HCT116 (cell line): ENCODE measurements around the gene TIMM44. TPM values are rescaled to one million over a fixed set of nuclear protein-coding genes. Genes with fewer than 3 reads are reported as not detected.

Experiments
- ATAC-seq: fragments of 200-7000 bp; cut with Tn5 transposase; 2 replicates; pipeline ENCODE4 v1.9.1; 2020; ENCODE audit warnings: mild to moderate bottlenecking, moderate library complexity
- BruUV-seq: library from RNA; stranded (reverse); fragments of 400-500 nt; replicated peaks from 2 replicates; lab custom pipeline; 2021; lab: Mats Ljungman, UMichigan
- CTCF ChIA-PET: fragments of 300-600 bp; sonication (Branson Sonifier 250); formaldehyde crosslinking; loops from one replicate; lab custom pipeline; 2021; ENCODE audit warnings: antibody characterized with exemption; lab: Charles Lee
- POLR2A ChIA-PET: fragments of 300-600, 350-600 bp; sonication (Branson Sonifier 250); formaldehyde crosslinking; loops from one replicate; lab custom pipeline; 2021; ENCODE audit warnings: antibody characterized with exemption; lab: Charles Lee
- RAD21 ChIA-PET, 2 experiments: fragments of 300-600 bp; sonication (Branson Sonifier 250); formaldehyde crosslinking; loops; one replicate each; lab custom pipeline; 2023; ENCODE audit warnings: low total read pairs in 2 of 2; ENCODE audit not compliant: uncharacterized antibody in 2 of 2, unreplicated experiment in 2 of 2, low non-redundant PET in 1 of 2; lab: Charles Lee
- DNase-seq: peaks from one replicate; pipeline ENCODE4 v3.0.0-alpha.2; 2010; ENCODE audit warnings: low read depth, low spot score
- H2AFZ ChIP-seq: fragments of 200-600 bp; shearing (Covaris generic), sonication (generic); 2 replicates; pipeline ENCODE4 v1.6.1; 2017; ENCODE audit warnings: low read depth, mixed run types, mixed read lengths, antibody characterized with exemption, low read length; ENCODE audit not compliant: poor library complexity, severe bottlenecking
- H3K27ac ChIP-seq: 2 replicates; pipeline ENCODE4 v1.5.1; 2012; ENCODE audit warnings: low read depth, low read length
- H3K27me3 ChIP-seq: fragments of 200-600 bp; sonication (generic); 2 replicates; pipeline ENCODE4 v1.6.1; 2016; ENCODE audit warnings: mixed run types, low read length, mixed read lengths; ENCODE audit not compliant: insufficient read depth
- H3K36me3 ChIP-seq, 2 experiments: fragments of 200-500 bp in 1 of 2; fragments of 200-600 bp in 1 of 2; sonication (Bioruptor generic) in 1 of 2; sonication (generic) in 1 of 2; 2 replicates each; pipeline versions ENCODE4 v1.5.1 to v1.6.1; 2014 to 2016; ENCODE audit warnings: low read length in 2 of 2, inconsistent platforms in 1 of 2, mixed read lengths in 1 of 2, mixed run types in 1 of 2; ENCODE audit not compliant: insufficient read depth in 2 of 2, control insufficient read depth in 1 of 2
- H3K4me1 ChIP-seq, 2 experiments: fragments of 200-600 bp in 1 of 2; sonication (generic) in 1 of 2; 2 replicates each; pipeline versions ENCODE4 v1.5.1 to v1.6.1; 2012 to 2017; ENCODE audit warnings: low read length in 2 of 2, inconsistent platforms in 1 of 2, mild to moderate bottlenecking in 1 of 2, mixed read lengths in 1 of 2, mixed run types in 1 of 2, moderate library complexity in 1 of 2; ENCODE audit not compliant: insufficient read depth in 2 of 2, control insufficient read depth in 1 of 2
- H3K4me2 ChIP-seq: fragments of 200-600 bp; sonication (generic); 2 replicates; pipeline ENCODE4 v1.6.1; 2017; ENCODE audit warnings: mixed run types, low read length, mixed read lengths
- H3K4me3 ChIP-seq, 2 experiments: fragments of 200-600 bp in 1 of 2; sonication (generic) in 1 of 2; replicated peaks in 1 of 2; 2 replicates each; pipeline ENCODE4 v1.5.1; 2011 to 2016; ENCODE audit warnings: low read length in 2 of 2, control low read depth in 1 of 2, low read depth in 1 of 2, mild to moderate bottlenecking in 1 of 2, mixed read lengths in 1 of 2, mixed run types in 1 of 2
- H3K79me2 ChIP-seq: fragments of 200-600 bp; sonication (generic); 2 replicates; pipeline ENCODE4 v1.6.1; 2017; ENCODE audit warnings: mild to moderate bottlenecking, mixed run types, low read length, moderate library complexity, mixed read lengths; ENCODE audit not compliant: insufficient read depth
- H3K9ac ChIP-seq: fragments of 200-600 bp; sonication (generic); 2 replicates; pipeline ENCODE4 v1.6.1; 2016; ENCODE audit warnings: low read length, mixed read lengths
- H3K9me2 ChIP-seq: fragments of 200-600 bp; sonication (generic), shearing (Covaris generic); 2 replicates; pipeline ENCODE4 v1.6.1; 2017; ENCODE audit warnings: mixed run types, mild to moderate bottlenecking, moderate library complexity; ENCODE audit not compliant: insufficient read depth
- H3K9me3 ChIP-seq, 2 experiments: fragments of 200-500 bp in 1 of 2; fragments of 200-600 bp in 1 of 2; sonication (Bioruptor generic) in 1 of 2; sonication (generic) in 1 of 2; 2 replicates each; pipeline ENCODE4 v1.6.1; 2014 to 2017; ENCODE audit warnings: low read length in 2 of 2, mixed read lengths in 2 of 2, inconsistent platforms in 1 of 2, low read depth in 1 of 2, mild to moderate bottlenecking in 1 of 2, mixed run types in 1 of 2, moderate library complexity in 1 of 2; ENCODE audit not compliant: control insufficient read depth in 1 of 2, insufficient read depth in 1 of 2
- H4K20me1 ChIP-seq: fragments of 200-600 bp; sonication (generic), shearing (Covaris generic); 2 replicates; pipeline ENCODE4 v1.6.1; 2017; ENCODE audit warnings: mixed run types, mild to moderate bottlenecking, moderate library complexity; ENCODE audit not compliant: insufficient read depth
- CEBPB ChIP-seq: IDR thresholded peaks from 2 replicates; pipeline ENCODE4 v1.6.1; 2012; ENCODE audit warnings: low read depth
- ELF1 ChIP-seq: IDR thresholded peaks from 2 replicates; pipeline ENCODE4 v1.6.1; 2012; ENCODE audit warnings: low read depth, borderline replicate concordance
- POLR2A ChIP-seq: IDR thresholded peaks from 2 replicates; pipeline ENCODE4 v1.7.0; 2011; ENCODE audit warnings: borderline replicate concordance; ENCODE audit not compliant: insufficient read depth, insufficient read length; ENCODE audit errors: extremely low read depth
- POLR2AphosphoS5 ChIP-seq: IDR thresholded peaks from 2 replicates; pipeline ENCODE4 v1.6.1; 2011; ENCODE audit warnings: mild to moderate bottlenecking, low read depth, low read length, moderate library complexity
- SP1 ChIP-seq: IDR thresholded peaks from 2 replicates; pipeline ENCODE4 v1.6.1; 2012; ENCODE audit warnings: low read depth
- SRF ChIP-seq: IDR thresholded peaks from 2 replicates; pipeline ENCODE4 v1.6.1; 2012; ENCODE audit warnings: low read depth
- YY1 ChIP-seq: IDR thresholded peaks from 2 replicates; pipeline ENCODE4 v1.6.1; 2011; ENCODE audit warnings: low read length, low read depth, moderate library complexity, mild to moderate bottlenecking; ENCODE audit not compliant: insufficient replicate concordance; ENCODE audit errors: extremely low read depth
- ZFX ChIP-seq: fragments of 450-650 bp; IDR thresholded peaks from 2 replicates; pipeline ENCODE4 v1.6.1; 2017
- intact Hi-C: fragments of 100-400 bp; cut with micrococcal nuclease; formaldehyde crosslinking; loops from 2 replicates; pipeline ENCODE4 v1.10.0; 2022
- total RNA-seq: library from RNA; stranded (reverse); gene quantifications from one replicate; pipeline ENCODE4 v1.2.1, GENCODE V29; 2021; ENCODE audit not compliant: unreplicated experiment
- TF ChIP-seq, protein P1 (sequence below), 3 experiments: fragments of 200-600 bp in 1 of 3; sonication (generic) in 1 of 3; IDR thresholded peaks in 2 of 3; conservative IDR thresholded peaks in 1 of 3; 2 replicates each; pipeline ENCODE4 v1.5.1; 2012 to 2017; ENCODE audit warnings: low read depth in 2 of 3, low read length in 2 of 3, antibody characterized with exemption in 1 of 3, borderline replicate concordance in 1 of 3, control low read depth in 1 of 3, mild to moderate bottlenecking in 1 of 3, mixed read lengths in 1 of 3, mixed run types in 1 of 3, moderate library complexity in 1 of 3; ENCODE audit not compliant: insufficient read depth in 1 of 3
- TF ChIP-seq, protein P2 (sequence below): IDR thresholded peaks from 2 replicates; pipeline ENCODE4 v1.6.1; 2011; ENCODE audit warnings: mild to moderate bottlenecking, low read length, moderate library complexity; ENCODE audit not compliant: insufficient replicate concordance; ENCODE audit errors: extremely low read depth

Gene TIMM44
- total RNA-seq, 1 experiment from 2014 or later = 136 TPM

GRCh38 chr19:7904074-7905020, 39.1 kb downstream of the TIMM44 start:
- Histone ChIP-seq H3K79me2 (peaks cover 63% of the 10 kb centered on the region), H3K36me3 (peaks cover 0 to under 1% of the 10 kb centered on the region in 2 experiments; a peak in 2 of 4 replicates), H3K4me1 (peaks cover 3 to 30% of the 10 kb centered on the region in 2 experiments; a peak in 2 of 4 replicates), H3K4me3 (peak overlapping the region; percentile 72 to 97), H3K4me2 (peak overlapping the region; percentile 97), H3K9me2 (no peaks in the 10 kb centered on the region), H4K20me1 (no peaks in the 10 kb centered on the region), H3K27me3 (no peaks in the 10 kb centered on the region), H3K9ac (peak overlapping the region; percentile 97), H3K9me3 (no peaks in the 10 kb centered on the region), H3K27ac (peak overlapping the region; percentile 92), H2AFZ (no peak overlapping the region)
- intact Hi-C loops = no loop called here
- DNase-seq = no peak
- ATAC-seq = peak; percentile 45
- CTCF ChIA-PET = interaction anchor here (0.7 to 1.2 kb wide), 12 partner anchors 9 to 609 kb away, joined by 3 to 18 read pairs (median 4); partner anchors contain the start of genes SNAPC2 and ZNF414
- RAD21 ChIA-PET = interaction anchor here in 1 of 2 experiments (1.0 kb wide), 1 partner anchor 36 kb away, joined by 4 read pairs; no protein-coding TSS in a partner anchor
- BruUV-seq = TSS peak; percentile 46
- TF ChIP-seq, protein P1, sequence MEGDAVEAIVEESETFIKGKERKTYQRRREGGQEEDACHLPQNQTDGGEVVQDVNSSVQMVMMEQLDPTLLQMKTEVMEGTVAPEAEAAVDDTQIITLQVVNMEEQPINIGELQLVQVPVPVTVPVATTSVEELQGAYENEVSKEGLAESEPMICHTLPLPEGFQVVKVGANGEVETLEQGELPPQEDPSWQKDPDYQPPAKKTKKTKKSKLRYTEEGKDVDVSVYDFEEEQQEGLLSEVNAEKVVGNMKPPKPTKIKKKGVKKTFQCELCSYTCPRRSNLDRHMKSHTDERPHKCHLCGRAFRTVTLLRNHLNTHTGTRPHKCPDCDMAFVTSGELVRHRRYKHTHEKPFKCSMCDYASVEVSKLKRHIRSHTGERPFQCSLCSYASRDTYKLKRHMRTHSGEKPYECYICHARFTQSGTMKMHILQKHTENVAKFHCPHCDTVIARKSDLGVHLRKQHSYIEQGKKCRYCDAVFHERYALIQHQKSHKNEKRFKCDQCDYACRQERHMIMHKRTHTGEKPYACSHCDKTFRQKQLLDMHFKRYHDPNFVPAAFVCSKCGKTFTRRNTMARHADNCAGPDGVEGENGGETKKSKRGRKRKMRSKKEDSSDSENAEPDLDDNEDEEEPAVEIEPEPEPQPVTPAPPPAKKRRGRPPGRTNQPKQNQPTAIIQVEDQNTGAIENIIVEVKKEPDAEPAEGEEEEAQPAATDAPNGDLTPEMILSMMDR (IDR thresholded peaks at IDR 0.05 in 2 of 3, conservative IDR thresholded peaks at IDR 0.05 in 1 of 3; ENCODE audit: borderline replicate concordance in 1 of 3, insufficient read depth in 1 of 3, low read depth in 2 of 3, low read length in 2 of 3) = no peak
- TF ChIP-seq CEBPB = no peak
- TF ChIP-seq POLR2A = no peak
- TF ChIP-seq, protein P2, sequence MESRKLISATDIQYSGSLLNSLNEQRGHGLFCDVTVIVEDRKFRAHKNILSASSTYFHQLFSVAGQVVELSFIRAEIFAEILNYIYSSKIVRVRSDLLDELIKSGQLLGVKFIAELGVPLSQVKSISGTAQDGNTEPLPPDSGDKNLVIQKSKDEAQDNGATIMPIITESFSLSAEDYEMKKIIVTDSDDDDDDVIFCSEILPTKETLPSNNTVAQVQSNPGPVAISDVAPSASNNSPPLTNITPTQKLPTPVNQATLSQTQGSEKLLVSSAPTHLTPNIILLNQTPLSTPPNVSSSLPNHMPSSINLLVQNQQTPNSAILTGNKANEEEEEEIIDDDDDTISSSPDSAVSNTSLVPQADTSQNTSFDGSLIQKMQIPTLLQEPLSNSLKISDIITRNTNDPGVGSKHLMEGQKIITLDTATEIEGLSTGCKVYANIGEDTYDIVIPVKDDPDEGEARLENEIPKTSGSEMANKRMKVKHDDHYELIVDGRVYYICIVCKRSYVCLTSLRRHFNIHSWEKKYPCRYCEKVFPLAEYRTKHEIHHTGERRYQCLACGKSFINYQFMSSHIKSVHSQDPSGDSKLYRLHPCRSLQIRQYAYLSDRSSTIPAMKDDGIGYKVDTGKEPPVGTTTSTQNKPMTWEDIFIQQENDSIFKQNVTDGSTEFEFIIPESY = no peak
- no peak for TF ChIP-seq YY1
- no peak for TF ChIP-seq SRF
- TF ChIP-seq SP1 = no peak
- no peak; the same call in 1 of the 2 replicates for TF ChIP-seq POLR2AphosphoS5
- no peak for TF ChIP-seq ELF1
- TF ChIP-seq ZFX = no peak
- POLR2A ChIA-PET = interaction anchor here (0.6 to 2.1 kb wide), 5 partner anchors 13 to 35 kb away, joined by 3 to 11 read pairs (median 8); partner anchors contain the start of genes LRRC8E and SNAPC2
